Measurements from ENCODE around the gene ZNF283. TPM values are rescaled to one million over a fixed set of nuclear protein-coding genes. Genes with fewer than 3 reads are reported as not detected.

ZNF283 gene
- total RNA-seq, 6 experiments from 2014 or later = 1.7 to 4.0 (median 2.2) TPM

DNA sequence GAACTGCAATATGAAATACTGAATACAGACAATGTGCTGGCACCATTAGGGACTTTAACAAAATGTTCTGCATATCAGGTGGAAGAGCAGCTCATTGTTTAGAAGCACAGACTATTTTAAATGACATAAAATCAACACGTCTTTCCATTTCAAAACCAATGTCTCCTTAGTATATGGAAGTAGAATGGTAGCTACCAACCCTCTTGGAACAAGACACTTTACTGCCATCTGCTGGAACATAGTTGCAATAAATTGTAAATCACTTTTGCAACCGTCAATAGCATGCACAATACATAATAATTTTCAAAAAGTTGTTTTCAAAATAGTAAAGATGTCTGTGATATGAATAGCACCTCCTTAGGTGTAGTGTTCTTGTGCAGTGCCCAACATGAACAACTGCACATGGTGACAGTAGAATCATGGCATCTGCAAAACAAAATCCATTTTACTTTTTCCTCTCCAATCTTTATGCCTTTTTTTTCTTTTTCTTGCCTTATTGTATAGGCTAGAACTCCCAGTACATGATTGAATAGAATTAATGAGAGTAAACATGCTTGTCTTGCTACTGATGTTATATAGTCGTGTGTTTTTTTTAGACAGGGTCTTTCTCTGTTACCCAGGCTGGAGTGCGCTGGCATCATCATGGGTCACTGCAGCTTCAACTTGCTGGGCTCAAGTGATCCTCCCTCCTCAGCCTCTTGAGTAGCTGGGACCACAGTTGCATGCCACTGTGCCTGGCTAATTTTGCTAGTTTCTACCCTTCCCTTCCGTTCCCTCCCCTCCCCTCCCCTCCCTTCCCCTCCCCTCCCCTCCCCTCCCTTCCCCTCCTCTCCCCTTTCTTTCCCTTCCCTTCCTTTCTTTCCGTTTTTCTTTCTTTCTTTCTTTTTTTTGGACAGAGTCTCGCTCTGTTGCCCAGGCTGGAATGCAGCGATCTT lies 17.1 kb upstream of the ZNF283 start:
- ATAC-seq = peak in 3 of 4 donors; percentile 25 to 53 (median 42)
- H3K36me3 ChIP-seq = no peaks in the 10 kb centered on the region
- H3K27me3 ChIP-seq = no peaks in the 10 kb centered on the region
- 35% methylated on average over 8 of the region's 8 CpGs for WGBS (ENCODE audit: insufficient coverage, low coverage, low lambda C conversion rate, missing lambda C conversion rate)
- H3K4me3 ChIP-seq = no peak overlapping the region
- no peak for TF ChIP-seq POLR2A (IDR thresholded peaks at IDR 0.05)
- TF ChIP-seq, protein P1, sequence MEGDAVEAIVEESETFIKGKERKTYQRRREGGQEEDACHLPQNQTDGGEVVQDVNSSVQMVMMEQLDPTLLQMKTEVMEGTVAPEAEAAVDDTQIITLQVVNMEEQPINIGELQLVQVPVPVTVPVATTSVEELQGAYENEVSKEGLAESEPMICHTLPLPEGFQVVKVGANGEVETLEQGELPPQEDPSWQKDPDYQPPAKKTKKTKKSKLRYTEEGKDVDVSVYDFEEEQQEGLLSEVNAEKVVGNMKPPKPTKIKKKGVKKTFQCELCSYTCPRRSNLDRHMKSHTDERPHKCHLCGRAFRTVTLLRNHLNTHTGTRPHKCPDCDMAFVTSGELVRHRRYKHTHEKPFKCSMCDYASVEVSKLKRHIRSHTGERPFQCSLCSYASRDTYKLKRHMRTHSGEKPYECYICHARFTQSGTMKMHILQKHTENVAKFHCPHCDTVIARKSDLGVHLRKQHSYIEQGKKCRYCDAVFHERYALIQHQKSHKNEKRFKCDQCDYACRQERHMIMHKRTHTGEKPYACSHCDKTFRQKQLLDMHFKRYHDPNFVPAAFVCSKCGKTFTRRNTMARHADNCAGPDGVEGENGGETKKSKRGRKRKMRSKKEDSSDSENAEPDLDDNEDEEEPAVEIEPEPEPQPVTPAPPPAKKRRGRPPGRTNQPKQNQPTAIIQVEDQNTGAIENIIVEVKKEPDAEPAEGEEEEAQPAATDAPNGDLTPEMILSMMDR (IDR thresholded peaks at IDR 0.05) = peak; percentile 25 to 52 (median 46)
- no peaks in the 10 kb centered on the region for H3K4me1 ChIP-seq
- H3K9me3 ChIP-seq = no peaks in the 10 kb centered on the region
- DNase-seq = no peak
- no peak overlapping the region for H3K27ac ChIP-seq
- intact Hi-C loops (cut with DNase I) = no loop called here

DNA sequence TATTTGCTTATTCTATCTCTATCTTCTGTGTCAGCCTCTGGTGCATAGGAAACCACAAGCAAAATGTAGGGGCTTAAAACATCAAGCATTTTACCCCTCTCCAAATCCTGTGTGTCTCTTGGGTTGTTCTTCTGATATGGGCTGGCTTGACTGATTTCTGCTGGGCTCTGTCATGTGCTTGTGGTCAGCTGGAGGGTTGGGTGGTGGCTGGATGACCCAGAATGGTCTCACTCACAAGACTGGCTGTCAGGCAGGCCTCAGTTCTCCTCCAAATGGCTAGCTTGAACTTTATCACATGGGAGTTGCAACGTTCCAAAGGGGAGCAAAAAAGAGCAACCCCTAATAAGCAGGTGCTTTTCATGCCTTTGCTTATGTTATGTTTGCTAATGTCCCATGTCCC lies 15.3 kb upstream of the ZNF283 start:
- DNase-seq (no peak), ATAC-seq (no peak)
- intact Hi-C loops (cut with DNase I) = no loop called here
- WGBS (ENCODE audit: insufficient coverage, low coverage, low lambda C conversion rate, missing lambda C conversion rate) = 33% methylated on average over 1 of the region's 1 CpG
- H3K9me3 ChIP-seq = no peaks in the 10 kb centered on the region
- no peaks in the 10 kb centered on the region for H3K4me1 ChIP-seq
- H3K27me3 ChIP-seq = no peaks in the 10 kb centered on the region
- H3K27ac ChIP-seq = no peak overlapping the region
- no peaks in the 10 kb centered on the region for H3K36me3 ChIP-seq
- H3K4me3 ChIP-seq = no peak overlapping the region
- TF ChIP-seq POLR2A (IDR thresholded peaks at IDR 0.05) = no peak
- TF ChIP-seq, protein P1 (IDR thresholded peaks at IDR 0.05) = no peak

DNA sequence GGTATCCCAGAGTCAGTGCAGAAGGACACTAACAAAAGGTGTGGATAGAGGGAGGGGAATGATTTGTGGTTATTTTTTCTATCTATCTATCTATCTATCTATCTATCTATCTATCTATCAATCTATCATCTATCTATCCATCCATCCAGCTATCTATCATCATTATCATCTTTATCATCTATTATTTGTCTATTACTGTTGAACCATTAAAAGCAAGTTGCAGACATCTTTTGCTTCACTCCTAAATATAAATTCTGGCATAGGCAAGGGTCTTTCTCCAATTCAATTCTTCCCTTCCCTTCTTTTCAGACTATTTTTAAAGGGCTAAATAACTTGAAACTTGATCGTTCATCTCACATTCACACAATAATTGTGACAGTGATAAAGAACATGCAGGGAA lies 14.9 kb upstream of the ZNF283 start:
- WGBS (ENCODE audit: insufficient coverage, low coverage, low lambda C conversion rate, missing lambda C conversion rate) = 26% methylated on average over 1 of the region's 1 CpG
- H3K9me3 ChIP-seq = no peaks in the 10 kb centered on the region
- H3K4me1 ChIP-seq = no peaks in the 10 kb centered on the region
- no peaks in the 10 kb centered on the region for H3K27me3 ChIP-seq
- TF ChIP-seq, protein P1 (IDR thresholded peaks at IDR 0.05) = no peak
- TF ChIP-seq POLR2A (IDR thresholded peaks at IDR 0.05) = no peak
- no peak overlapping the region for H3K4me3 ChIP-seq
- intact Hi-C loops (cut with DNase I) = no loop called here
- H3K27ac ChIP-seq = no peak overlapping the region
- no peaks in the 10 kb centered on the region for H3K36me3 ChIP-seq
- DNase-seq = no peak
- ATAC-seq = no peak

DNA sequence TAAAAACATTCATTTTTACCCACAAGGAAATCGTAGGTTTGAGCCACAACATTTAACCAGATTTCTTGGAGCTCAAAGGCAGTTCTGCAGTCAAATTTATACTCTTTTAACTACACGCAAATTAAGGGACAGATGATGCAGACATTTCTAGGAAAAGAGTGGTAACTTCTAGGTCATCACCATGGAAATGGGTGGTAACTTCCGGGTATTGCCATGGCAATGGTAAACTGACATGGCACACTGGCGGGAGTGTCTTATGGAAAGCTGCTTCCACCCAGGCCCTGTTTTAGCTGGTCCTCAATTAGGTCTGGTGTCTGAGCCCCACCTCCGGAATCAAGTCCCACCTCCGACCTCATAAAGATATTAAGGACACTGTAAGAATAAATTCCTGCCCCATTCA lies 14.4 kb upstream of the ZNF283 start:
- Histone ChIP-seq H3K27ac (no peak overlapping the region), H3K4me3 (no peak overlapping the region), H3K9me3 (no peaks in the 10 kb centered on the region), H3K36me3 (no peaks in the 10 kb centered on the region), H3K27me3 (no peaks in the 10 kb centered on the region), H3K4me1 (no peaks in the 10 kb centered on the region)
- no peak for DNase-seq
- WGBS (ENCODE audit: insufficient coverage, low coverage, low lambda C conversion rate, missing lambda C conversion rate) = 49% methylated on average over 4 of the region's 6 CpGs
- no peak for ATAC-seq
- intact Hi-C loops (cut with DNase I) = no loop called here
- TF ChIP-seq POLR2A (IDR thresholded peaks at IDR 0.05) = no peak
- TF ChIP-seq, protein P1 (IDR thresholded peaks at IDR 0.05) = no peak
